CD4-positive, alpha-beta T cell treated with Interferon alpha-2 for 1 hour (primary cell): ENCODE data around the gene BCAT1.
"Not testable (repeated sequence)": the region's sequence is repeated elsewhere in the genome, so short reads cannot be mapped to it uniquely, and the experiment has no call there.

Experiments
- DNase-seq, 2 donors: peaks; one replicate each; pipeline ENCODE4 v3.0.0-alpha.2; 2020 to 2022

Gene BCAT1

DNA sequence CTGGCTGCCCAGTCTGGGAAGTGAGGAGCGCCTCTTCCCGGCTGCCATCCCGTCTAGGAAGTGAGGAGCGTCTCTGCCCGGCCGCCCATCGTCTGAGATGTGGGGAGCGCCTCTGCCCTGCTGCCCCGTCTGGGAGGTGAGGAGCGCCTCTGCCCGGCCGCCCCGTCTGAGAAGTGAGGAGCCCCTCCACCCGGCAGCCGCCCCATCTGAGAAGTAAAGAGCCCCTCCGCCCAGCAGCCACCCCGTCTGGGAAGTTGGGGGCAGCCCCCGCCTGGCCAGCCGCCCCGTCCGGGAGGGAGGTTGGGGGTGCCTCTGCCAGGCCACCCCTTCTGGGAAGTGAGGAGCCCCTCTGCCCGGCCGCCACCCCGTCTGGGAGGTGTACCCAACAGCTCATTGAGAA, 22.8 kb downstream of the BCAT1 start:
- not testable (repeated sequence) for DNase-seq

DNA sequence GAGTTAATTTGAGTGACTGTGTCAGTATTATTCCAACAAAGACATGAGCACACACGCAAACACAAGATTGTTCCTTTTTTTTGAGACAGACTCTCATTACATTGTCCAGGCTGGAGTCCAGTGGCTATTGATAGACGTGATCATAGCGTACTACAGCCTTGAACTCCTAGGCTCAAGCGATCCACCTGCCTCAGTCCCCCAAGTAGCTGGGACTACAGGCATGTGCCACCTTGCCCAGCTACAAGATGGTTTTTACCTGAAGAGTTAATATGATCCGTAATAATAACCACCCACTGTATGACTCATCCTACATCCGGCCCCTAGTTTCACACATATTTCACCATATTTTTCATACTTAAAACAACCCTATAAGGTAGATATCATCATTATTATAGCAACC, 26.8 kb downstream of the BCAT1 start:
- no peak for DNase-seq

DNA sequence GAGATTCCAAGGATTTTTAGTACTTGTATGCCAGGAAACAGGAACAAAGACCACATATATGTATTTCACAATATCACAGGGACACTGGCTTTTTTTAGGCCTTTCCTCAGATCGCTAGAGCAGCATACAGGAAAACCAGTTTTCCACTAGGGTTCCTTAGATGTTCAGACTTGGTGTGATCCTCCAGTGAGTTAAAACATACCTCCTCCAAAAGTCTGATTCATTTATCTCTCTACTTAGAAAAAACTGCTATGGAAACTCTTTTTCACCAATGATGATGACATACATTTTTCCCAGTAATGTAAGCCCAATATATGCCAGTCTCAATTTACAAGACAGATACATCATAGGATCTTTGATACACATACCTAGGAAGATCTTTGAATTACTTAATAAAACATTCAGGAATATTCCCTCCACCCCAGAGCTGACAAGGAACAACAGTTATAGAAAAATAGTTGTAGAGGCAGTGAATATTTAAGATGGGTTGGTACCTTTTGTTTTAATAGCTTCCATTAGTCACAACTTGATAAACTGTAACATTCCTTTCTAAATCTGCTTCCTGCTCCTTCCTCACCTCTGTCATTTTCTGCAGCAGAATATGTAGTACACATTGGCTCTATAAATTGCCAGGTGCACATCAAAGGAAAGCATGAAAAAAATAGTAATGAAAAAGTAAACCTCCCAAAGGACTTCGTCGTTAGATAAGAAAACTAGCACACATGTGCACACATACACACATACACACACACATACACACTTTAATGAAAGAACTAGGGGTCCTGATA, 27.5 kb downstream of the BCAT1 start:
- no peak for DNase-seq

DNA sequence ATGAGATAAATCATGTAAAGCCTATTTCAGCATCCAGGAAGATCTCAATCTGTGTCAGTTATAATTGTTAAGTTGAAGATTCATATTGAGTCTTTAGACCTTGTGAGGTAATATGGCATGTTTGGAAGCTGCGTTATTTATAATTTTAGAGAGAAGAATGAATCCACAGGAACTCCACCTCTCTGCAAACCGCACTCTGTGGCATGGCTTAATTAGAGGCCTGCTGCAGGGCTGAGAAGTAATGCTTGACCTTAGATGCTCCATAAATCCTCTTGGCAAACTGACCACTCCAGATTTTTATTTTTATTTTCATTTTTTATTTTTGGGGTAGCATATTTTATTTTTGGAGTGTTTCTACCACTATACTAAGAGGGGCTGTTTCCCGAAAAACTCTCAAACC, 28.8 kb downstream of the BCAT1 start:
- no peak for DNase-seq

DNA sequence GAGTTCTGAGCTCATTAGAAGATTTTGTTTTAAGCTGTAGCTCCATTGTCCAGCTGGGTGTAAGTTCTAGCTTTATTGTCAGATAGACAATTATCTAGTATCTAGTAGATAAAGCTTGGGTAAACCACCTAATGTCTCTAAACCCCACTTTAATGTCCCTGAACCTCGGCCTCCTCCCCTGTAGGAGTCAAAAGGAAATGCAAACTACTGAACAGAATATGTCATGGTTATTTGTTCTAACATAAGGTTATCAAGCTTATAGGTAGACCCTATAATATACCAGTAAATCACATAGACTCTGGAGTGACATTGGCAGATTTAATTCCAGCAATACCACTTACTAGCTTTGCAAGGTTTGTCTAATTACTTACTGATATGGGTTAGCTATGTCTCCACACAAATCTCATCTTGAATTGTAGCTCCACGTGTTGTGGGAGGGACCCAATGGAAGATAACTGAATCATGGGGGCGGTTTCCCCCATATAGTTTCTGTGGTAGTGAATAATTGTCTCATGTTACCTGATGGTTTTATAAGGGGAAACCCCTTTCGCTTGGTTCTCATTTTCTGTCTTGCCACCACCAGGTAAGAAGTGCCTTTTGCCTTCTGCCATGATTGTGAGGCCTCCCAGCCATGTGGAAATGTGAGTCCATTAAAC, 29.4 kb downstream of the BCAT1 start:
- DNase-seq, result no peak

DNA sequence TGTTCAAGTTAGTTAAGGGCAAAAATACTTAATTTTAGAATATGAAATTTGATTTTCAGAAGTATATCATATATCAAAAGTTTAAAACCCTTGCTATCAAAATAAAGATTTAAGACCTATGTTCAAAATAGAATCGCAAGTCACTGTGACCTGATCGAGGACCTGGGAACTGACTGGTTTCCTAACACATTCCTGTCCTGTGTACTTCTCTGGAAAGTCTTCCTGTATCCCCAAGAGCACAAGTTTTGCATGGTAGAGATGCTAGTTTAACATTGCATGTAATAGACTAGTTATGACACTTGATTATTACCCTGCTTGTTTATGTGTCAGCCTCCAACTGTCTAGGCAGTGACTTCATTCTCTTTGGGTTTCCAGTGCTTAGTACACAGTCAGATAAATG, 30.3 kb downstream of the BCAT1 start:
- no peak for DNase-seq

DNA sequence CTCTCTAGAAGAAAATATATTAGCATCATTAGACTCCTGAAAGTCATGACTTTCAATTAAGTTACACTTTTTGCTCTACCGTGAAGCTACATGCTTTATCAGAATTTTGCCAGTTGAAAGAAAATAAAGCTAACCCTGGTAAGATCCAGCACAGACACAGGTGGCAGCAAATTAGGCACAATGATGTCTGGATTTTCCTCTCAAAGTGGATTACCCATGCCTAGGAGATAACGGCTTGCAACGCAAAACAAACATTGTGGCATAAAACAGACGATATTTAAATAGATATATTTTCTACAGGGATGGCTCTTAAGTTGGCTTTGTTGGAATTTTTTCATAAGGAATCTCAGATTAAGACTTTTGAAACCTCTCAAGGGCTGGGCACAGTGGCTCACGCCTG, 33.4 kb downstream of the BCAT1 start:
- no peak for DNase-seq

DNA sequence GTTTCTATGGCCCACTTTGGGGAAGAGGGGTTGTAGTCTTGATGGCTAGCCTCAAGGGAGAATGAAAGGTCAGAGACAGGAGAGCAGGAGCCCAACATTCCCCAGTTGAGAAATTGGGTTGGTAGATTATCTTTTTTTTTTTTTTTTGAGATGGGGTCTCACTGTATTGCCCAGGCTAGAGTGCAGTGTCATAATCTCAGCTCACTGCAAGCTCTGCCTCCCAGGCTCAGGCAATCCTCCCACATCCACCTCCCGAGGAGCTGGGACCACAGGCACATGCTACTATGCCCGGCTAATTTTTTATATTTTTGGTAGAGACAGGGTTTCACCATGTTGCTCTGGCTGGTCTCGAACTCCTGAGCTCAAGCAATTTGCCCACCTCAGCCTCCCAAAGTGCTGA, 34.9 kb downstream of the BCAT1 start:
- DNase-seq, result no peak

DNA sequence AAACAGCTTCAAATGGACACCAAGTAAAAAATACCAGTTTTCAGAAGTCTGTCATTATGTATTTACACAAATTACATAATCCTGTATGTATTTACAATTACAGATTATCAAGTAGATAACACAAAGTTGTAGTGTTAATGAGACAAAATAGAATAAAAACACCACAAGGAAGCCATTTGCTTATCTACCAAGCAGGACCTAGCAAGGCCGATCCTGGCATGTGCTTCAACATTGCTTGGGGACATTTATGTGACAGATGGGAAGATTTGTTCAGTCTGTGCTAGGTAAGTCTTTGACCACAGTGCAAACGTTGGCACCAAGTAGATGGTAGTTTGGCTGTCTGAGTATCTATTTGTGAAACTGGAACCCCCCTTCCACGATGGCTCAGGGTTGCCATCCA, 35.8 kb downstream of the BCAT1 start:
- DNase-seq, result no peak

DNA sequence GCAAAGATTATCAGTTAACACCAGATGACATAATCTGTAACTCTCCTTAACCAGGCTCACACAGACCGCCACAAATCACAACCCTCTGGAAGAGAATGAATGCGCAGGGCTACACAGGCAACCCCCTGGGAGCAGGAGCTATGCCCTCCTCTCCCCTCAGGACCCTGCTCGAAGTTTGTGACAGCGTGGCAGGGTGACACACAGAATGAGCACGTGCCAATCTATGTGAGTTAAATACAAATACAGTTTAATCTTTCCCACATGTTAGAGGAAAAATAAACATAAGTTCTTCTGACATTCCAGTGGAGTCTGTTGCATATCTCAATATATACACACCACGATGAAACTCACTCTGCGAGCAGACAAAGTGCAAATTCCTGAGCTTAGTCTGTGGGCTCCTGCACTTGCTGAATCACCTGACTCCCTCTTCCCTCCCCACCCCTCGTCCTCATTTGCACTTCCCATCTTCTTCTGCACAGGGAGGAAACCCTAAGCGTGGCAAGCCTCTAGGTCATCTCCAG, 37.6 kb downstream of the BCAT1 start:
- no peak for DNase-seq

DNA sequence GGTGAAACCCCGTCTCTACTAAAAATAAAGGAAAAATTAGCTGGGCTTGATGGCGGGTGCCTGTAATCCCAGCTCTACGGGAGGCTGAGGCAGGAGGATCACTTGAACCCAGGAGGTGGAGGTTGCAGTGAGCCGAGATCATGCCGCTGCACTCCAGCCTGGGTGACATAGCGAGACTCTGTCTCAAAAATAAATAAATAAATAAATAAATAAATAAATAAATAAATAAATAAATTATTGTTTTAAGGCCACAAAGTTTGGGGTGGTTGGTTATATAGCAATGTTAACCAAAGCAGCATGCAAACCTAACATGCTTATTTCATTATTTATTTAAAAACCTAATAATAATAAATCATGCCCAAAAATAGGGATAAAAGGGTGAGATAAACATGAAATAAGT, 38.7 kb downstream of the BCAT1 start:
- DNase-seq, result not testable (repeated sequence)

DNA sequence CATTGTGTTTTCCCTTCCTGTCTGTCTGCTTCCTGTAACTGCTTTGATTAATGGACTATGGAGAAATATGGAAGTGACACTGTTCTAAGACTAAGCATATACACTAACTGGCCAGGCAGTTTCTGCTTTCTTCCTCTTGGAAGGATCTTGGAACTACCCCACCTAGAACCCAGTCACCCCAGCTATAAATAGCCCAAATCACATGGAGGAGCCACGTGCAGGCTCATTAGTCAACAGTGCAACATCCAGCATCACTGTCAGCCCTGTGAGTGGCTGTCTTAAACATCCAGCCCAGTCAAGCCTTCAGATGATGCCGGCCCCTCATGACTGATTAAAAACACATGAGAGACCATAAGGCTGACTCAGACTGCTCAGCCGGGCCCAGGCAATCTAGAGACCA, 39.2 kb downstream of the BCAT1 start:
- peak in 1 of 2 donors; percentile 65 for DNase-seq

DNA sequence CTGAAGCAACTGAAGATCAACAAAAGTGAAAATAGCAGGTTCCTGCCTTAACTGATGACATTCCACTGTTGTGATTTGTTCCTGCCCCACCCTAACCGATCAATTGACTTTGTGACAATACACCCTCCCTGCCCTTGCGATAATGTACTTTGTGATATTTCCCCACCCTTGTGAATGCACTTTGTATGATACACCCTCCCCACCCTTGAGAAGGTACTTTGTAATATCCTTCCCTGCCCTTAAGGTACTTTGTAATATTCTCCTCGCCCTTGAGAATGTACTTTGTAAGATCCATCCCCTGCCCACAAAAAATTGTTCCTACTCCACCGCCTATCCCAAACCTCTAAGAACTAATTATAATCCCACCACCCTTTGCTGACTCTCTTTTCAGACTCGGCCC, 41.4 kb downstream of the BCAT1 start:
- DNase-seq, result no peak

DNA sequence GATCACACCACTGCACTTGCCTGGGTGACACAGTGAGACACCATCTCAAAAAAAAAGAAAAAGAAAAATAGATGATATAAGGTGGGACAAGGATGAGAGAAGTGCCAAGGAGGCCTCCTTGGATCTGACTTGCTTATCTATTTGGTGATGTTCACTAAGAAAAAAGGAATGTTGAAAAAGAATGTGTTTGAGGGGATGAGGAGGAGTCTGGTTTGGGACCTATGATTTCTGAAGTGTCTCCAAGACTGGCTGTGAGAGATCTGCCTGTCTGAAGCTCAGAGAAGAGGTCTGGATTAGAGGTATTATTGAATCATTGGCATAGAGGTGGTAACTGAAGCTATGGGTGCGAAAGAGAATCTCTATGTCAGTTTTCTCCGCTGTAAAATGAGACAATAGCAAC, 42.8 kb downstream of the BCAT1 start:
- DNase-seq, result no peak

DNA sequence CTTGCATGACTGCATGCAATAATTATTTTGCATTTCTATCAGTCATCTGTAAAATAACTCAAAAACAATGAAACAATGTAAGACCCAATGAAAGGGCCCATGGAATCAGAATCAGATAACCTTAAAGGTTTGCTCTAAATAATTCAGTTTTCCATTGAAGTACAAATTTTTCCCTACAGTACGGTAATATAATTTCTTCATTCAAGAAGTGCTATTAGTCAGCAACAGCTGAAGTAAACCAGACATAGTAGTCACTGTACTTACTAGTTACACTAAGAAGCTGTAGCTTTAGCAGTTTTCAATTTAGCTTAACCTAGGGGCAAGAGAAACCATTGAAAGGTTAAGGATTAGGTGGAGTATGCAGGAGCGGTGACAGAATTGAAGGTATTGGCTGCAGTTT, 43.5 kb downstream of the BCAT1 start:
- no peak for DNase-seq

DNA sequence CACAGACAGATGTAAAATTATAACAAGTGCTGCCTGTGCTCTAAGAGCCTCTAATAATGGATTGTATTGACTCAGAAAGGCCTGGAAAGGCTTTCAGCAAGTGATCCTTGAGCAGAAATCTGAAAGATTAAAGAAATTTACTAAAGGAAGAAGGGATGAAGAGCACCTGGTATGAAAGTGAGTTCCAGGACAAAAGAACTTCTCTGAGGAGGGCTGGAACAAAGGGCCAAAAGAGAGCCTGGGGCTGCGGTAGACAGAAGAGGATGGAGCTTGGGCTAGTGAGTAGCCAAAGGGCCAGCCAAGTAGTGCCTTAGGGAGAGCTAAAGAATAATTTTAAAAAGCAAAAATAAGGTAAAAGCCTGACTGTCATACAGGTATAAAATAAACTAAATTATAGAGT, 44.0 kb downstream of the BCAT1 start:
- no peak for DNase-seq

DNA sequence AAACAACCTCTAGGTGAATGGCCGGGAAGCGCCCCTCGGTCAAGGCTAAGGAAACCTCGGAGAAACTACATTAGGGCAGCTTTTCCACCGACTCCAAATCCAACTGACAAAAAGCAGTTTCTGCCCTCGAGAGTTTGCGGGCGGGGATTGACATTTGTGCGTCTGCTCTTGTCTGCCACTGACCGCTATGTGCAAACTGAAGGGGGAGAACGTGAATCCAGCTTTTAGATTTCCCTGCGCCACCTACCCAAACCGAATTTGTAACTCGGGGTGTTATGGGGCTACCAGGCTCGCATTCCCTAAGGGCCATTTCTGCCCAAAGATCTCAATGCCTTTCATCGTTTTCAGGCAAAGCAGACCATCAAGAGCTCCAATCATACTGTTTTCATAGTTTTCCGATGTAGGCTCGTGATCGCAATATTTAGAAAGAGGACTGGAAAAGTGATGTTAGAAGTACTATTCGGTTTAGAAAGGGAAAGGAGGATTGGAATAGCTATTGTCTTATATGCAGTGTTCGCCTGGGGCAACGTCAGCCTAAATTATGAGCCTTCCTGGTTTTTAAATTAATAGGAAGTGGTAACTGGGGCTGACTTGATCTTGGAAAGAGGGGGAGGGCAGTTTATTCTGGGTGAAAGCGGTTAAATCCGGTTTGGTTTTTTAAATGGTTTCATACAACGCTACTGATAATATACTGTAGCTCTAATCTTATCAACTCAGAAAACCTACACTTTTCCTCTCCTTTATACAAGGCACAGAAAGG, 45.4 kb downstream of the BCAT1 start:
- no peak for DNase-seq

DNA sequence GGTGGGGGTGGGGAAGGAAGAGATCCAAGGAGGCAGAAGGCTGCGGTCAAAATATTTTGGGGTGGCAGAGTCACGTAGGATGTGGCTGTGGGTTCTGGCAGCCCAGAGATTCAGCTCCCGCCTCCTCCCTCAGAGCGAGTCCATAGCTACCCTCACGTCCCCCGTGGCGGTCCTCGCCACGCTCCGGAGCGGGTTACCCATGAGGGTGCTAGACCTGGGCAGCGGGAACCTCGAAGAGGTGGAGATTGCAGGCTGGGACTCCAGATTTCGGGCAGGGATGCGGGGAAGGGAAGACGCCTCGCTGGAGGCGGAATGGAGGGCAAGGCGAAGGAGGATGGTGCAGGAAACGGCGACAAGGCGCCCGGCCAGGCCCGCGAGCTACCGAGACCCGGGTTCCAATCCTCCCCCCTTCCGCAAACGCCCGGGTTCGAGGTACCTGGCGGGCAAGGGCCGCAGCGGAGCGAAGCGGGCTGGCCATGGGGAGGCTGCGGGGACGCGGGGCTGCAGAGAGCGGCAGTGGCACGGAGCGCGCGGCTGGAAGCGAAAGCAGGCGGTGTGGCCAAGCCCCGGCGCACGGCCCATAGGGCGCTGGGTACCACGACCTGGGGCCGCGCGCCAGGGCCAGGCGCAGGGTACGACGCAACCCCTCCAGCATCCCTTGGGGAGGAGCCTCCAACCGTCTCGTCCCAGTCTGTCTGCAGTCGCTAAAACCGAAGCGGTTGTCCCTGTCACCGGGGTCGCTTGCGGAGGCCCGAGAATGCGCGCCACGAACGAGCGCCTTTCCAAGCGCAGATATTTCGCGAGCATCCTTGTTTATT, 46.2 kb downstream of the BCAT1 start:
- DNase-seq, result no peak

DNA sequence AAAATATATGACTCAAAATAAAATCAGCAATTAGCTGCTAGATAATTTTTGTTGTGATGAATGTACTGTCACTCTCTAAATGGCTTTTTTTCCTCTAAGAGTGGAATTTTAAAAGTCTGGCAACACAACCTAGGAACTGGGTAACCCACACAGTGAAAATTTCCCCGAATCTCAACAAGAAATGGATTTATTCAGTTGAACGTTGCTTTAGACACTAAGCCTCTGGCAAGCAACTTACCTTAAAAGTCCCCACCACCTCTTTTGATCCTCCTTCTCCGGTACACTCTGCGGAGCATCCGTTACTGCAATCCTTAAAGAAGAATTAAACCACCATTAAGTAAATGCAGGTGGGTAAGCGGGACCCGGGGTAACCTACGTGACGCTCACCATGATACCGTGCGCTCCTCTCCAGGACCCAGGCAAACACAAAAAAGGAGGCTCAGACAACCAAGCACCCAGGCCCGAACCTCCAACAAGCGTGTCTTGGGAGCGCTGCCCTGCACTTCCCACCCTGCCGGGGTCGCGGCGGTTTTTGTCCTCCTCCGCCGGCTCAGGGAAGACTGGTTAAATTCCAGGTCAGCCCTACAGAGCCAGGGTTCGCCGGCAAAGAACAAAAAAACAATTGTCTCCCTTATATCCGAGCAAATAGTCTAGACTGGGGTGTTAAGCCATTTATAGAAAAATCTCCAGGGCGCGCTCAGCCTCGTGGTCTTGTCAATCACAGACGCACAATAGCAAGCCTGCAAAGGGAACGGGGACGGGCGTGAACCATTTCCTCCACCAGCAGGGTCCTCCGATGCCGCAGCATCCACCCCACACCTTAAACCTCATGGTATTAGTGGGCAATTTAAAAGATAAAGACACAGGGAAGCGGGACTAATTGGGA, 47.1 kb downstream of the BCAT1 start:
- no peak for DNase-seq

DNA sequence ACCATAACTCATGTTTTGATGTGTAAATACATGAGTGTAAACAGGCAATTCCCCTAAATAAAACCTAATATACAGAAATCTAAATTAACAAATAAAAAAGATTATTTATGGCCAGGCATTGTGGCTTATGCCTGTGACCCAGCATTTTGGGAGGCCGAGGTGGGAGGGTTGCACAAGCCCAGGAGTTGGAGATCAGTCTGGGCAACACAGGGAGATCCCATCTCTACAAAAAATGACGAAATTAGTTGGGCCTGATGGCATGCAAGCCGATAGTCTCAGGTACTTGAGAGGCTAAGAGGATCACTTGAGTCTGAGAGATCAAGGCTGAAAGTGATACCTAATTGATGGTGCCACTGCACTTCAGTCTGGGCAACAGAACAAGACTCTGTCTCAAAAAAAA, 48.7 kb downstream of the BCAT1 start:
- DNase-seq, result no peak

DNA sequence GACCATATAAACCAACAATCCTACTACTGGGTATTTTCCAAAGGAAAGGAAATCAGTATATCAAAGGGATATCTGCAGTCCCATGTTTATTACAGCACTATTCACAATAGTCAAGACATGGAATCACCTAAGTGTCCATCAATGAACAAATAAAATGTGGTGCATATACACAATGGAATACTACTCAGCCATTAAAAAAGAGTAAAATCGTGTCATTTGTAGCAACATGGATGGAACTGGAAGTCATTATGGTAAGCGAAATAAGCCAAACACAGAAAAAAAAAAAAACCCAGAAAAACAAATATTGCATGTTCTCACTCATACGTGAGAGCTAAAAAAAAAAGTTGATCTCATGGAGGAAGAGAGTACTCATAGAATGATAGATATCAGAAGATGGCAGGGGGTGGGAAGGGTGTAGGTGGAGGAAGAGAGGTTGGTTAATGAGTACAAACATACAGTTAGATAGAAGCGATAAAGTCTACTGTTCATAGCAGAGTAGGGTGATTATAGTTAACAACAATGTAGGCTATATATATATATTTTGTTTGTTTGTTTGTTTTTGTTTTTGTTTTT, 49.3 kb downstream of the BCAT1 start:
- DNase-seq, result no peak
